Endothelial cell of umbilical vein (primary cell): ENCODE results near the gene PRR16. TPM values are rescaled to one million over a fixed set of nuclear protein-coding genes. Genes with fewer than 3 reads are reported as not detected.
A peak's percentile ranks its signal among the peaks of the same experiment; 100 is the strongest.

ENCODE experiments used
- BruUV-seq: library from RNA; stranded (reverse); fragments of 400-500 nt; replicated peaks from 2 replicates; lab custom pipeline; 2021; lab: Mats Ljungman, UMichigan
- CTCF ChIA-PET: fragments of 300-600, 350-600 bp; sonication (Branson Sonifier 250); formaldehyde crosslinking; loops from one replicate; lab custom pipeline; 2021; ENCODE audit warnings: antibody characterized with exemption, inconsistent platforms; lab: Charles Lee
- POLR2A ChIA-PET: fragments of 300-600, 350-600 bp; sonication (Branson Sonifier 250); formaldehyde crosslinking; loops from one replicate; lab custom pipeline; 2021; ENCODE audit warnings: antibody characterized with exemption, inconsistent platforms; lab: Charles Lee
- DNase-seq: peaks from one replicate; pipeline ENCODE4 v3.0.0-alpha.2; 2011; ENCODE audit warnings: low read depth, low spot score
- FAIRE-seq: peaks from 2 replicates; lab custom pipeline; 2011; peaks lifted over from hg19 to GRCh38; lab: Jason Lieb, UNC
- H2AFZ ChIP-seq: 2 replicates; pipeline ENCODE4 v1.6.0; 2012; ENCODE audit warnings: low read depth, low read length, control low read depth, inconsistent platforms
- H3K27ac ChIP-seq: 2 replicates; pipeline ENCODE4 v1.5.1; 2011; ENCODE audit warnings: low read depth, mild to moderate bottlenecking, control low read depth, low read length, moderate library complexity; ENCODE audit not compliant: insufficient read depth
- H3K27me3 ChIP-seq, 2 experiments: 2 replicates each; pipeline versions ENCODE4 v1.6.0 to v1.6.1; 2011; ENCODE audit warnings: low read length in 2 of 2, mixed read lengths in 1 of 2; ENCODE audit not compliant: control insufficient read depth in 2 of 2, insufficient read depth in 2 of 2
- H3K36me3 ChIP-seq, 2 experiments: 2 replicates in 1 of 2; 3 replicates in 1 of 2; pipeline ENCODE4 v1.5.1; 2011; ENCODE audit warnings: low read length in 2 of 2, mild to moderate bottlenecking in 1 of 2, moderate library complexity in 1 of 2; ENCODE audit not compliant: control insufficient read depth in 2 of 2, insufficient read depth in 2 of 2; ENCODE audit errors: extremely low read depth in 1 of 2
- H3K4me1 ChIP-seq: 3 replicates; pipeline ENCODE4 v1.5.1; 2011; ENCODE audit warnings: mild to moderate bottlenecking, low read length; ENCODE audit not compliant: control insufficient read depth, insufficient read depth; ENCODE audit errors: extremely low read depth
- H3K4me2 ChIP-seq: 2 replicates; pipeline ENCODE4 v1.6.1; 2011; ENCODE audit warnings: low read length, control low read depth, mixed read lengths; ENCODE audit not compliant: insufficient read depth
- H3K4me3 ChIP-seq, 3 experiments: fragments of 200-600 bp in 1 of 3; sonication (generic), shearing (Covaris generic) in 1 of 3; replicated peaks in 1 of 3; 2 replicates each; pipeline ENCODE4 v1.5.1; 2011 to 2016; ENCODE audit warnings: control low read depth in 3 of 3, low read length in 3 of 3, mild to moderate bottlenecking in 2 of 3, inconsistent platforms in 1 of 3, low read depth in 1 of 3, moderate library complexity in 1 of 3; ENCODE audit not compliant: insufficient read depth in 1 of 3
- H3K79me2 ChIP-seq: 2 replicates; pipeline ENCODE4 v1.6.0; 2012; ENCODE audit warnings: low read length, inconsistent platforms; ENCODE audit not compliant: control insufficient read depth, insufficient read depth
- H3K9ac ChIP-seq: replicated peaks from 2 replicates; pipeline ENCODE3; 2011; ENCODE audit warnings: low read length, control low read depth; ENCODE audit not compliant: insufficient read depth; ENCODE audit errors: extremely low read depth
- H3K9me1 ChIP-seq: replicated peaks from 3 replicates; pipeline ENCODE4 v1.6.0; 2011; ENCODE audit warnings: mild to moderate bottlenecking, low read length; ENCODE audit not compliant: control insufficient read depth, insufficient read depth; ENCODE audit errors: extremely low read depth
- H3K9me3 ChIP-seq: replicated peaks from 2 replicates; pipeline ENCODE4 v1.5.1; 2012; ENCODE audit warnings: low read length, inconsistent platforms; ENCODE audit not compliant: control insufficient read depth, insufficient read depth
- H4K20me1 ChIP-seq: replicated peaks from 2 replicates; pipeline ENCODE3; 2011; ENCODE audit warnings: mild to moderate bottlenecking, low read length; ENCODE audit not compliant: control insufficient read depth, insufficient read depth; ENCODE audit errors: extremely low read depth
- CTCF ChIP-seq, 2 donors: IDR thresholded peaks; 1 replicate in 1 of 2; 2 replicates in 1 of 2; pipeline ENCODE4 v1.5.1; 2011; ENCODE audit warnings: low read length in 2 of 2, mild to moderate bottlenecking in 2 of 2, moderate library complexity in 2 of 2, control low read depth in 1 of 2, inconsistent platforms in 1 of 2, low read depth in 1 of 2; ENCODE audit not compliant: insufficient read depth in 1 of 2; ENCODE audit errors: extremely low read depth in 1 of 2
- EZH2 ChIP-seq: IDR thresholded peaks from 2 replicates; pipeline ENCODE4 v1.6.1; 2012; ENCODE audit warnings: borderline replicate concordance, low read depth, mild to moderate bottlenecking, moderate library complexity, low read length, inconsistent platforms; ENCODE audit not compliant: severe bottlenecking
- FOS ChIP-seq: IDR thresholded peaks from 2 replicates; pipeline ENCODE4 v1.6.1; 2011; ENCODE audit warnings: mild to moderate bottlenecking, low read length, moderate library complexity, borderline replicate concordance; ENCODE audit not compliant: insufficient read depth
- GATA2 ChIP-seq: IDR thresholded peaks from 2 replicates; pipeline ENCODE4 v1.7.0; 2011; ENCODE audit warnings: low read depth, mild to moderate bottlenecking, moderate library complexity, mixed read lengths, low read length; ENCODE audit not compliant: insufficient read length, insufficient read depth
- JUN ChIP-seq: IDR thresholded peaks from 2 replicates; pipeline ENCODE4 v1.6.1; 2011; ENCODE audit warnings: borderline replicate concordance, low read depth; ENCODE audit not compliant: insufficient read length, insufficient read depth
- MAX ChIP-seq: IDR thresholded peaks from 2 replicates; pipeline ENCODE4 v1.6.1; 2011; ENCODE audit not compliant: insufficient read depth, insufficient read length
- MYC ChIP-seq: IDR thresholded peaks from one replicate; pipeline ENCODE4 v1.6.1; 2011; ENCODE audit warnings: mild to moderate bottlenecking, low read depth, low read length
- POLR2AphosphoS5 ChIP-seq: IDR thresholded peaks from 2 replicates; pipeline ENCODE4 v1.6.1; 2012; ENCODE audit warnings: low read depth, mild to moderate bottlenecking, control low read depth, low read length, moderate library complexity; ENCODE audit not compliant: insufficient read depth
- dilution Hi-C: fragments of 300-500 bp; cut with MboI; formaldehyde crosslinking; loops from one replicate; pipeline ENCODE4 v1.15.0; 2019; ENCODE audit warnings: low sequenced_read_pairs; ENCODE audit not compliant: extremely low pct_ligation_motif_present
- intact Hi-C: fragments of 100-400 bp; cut with micrococcal nuclease; formaldehyde crosslinking; loops from one replicate; pipeline ENCODE4 v1.10.0; 2022
- polyA plus RNA-seq, 4 experiments: library from polyadenylated mRNA; depleted of rRNA in 3 of 4; stranded (reverse) in 3 of 4; unstranded in 1 of 4; fragments of >200 nt; gene quantifications; 2 replicates each; pipeline versions ENCODE4 v1.2.1 to v1.2.3, GENCODE V29; 2011 to 2012; ENCODE audit warnings: missing spikeins in 1 of 4
- total RNA-seq: library from RNA; stranded (reverse); gene quantifications from 2 replicates; pipeline ENCODE4 v1.2.3, GENCODE V29; 2021

The PRR16 gene
- total and polyA plus RNA-seq, 2 donors (not counting 3 experiments of a cell fraction or from before 2014, with no cell fraction given), result 0.91 to 1.2 TPM

- Histone ChIP-seq H4K20me1 (no peaks in the 10 kb centered on the region), H2AFZ (no peak overlapping the region), H3K36me3 (no peaks in the 10 kb centered on the region), H3K4me2 (no peak overlapping the region), H3K27me3 (no peaks in the 10 kb centered on the region), H3K4me3 (no peak overlapping the region), H3K9me3 (no peaks in the 10 kb centered on the region), H3K27ac (no peak overlapping the region), H3K9me1 (no peaks in the 10 kb centered on the region), H3K79me2 (no peaks in the 10 kb centered on the region), H3K4me1 (peaks cover 29% of the 10 kb centered on the region), H3K9ac (no peak overlapping the region)
- POLR2A ChIA-PET, result no interaction called here
- CTCF ChIA-PET, result interaction anchor here (1.3 kb wide), 1 partner anchor 29 kb away, joined by 3 read pairs; no protein-coding TSS in a partner anchor
- no peak for FAIRE-seq
- dilution Hi-C loops (no loop called here), intact Hi-C loops (no loop called here)
- TF ChIP-seq EZH2 (no peak), MYC (no peak), GATA2 (no peak)
- DNase-seq, result no peak
- no TSS peak for BruUV-seq
Observed at GRCh38 chr5:120443607-120444006, 20.5 kb upstream of the PRR16 start.

DNA sequence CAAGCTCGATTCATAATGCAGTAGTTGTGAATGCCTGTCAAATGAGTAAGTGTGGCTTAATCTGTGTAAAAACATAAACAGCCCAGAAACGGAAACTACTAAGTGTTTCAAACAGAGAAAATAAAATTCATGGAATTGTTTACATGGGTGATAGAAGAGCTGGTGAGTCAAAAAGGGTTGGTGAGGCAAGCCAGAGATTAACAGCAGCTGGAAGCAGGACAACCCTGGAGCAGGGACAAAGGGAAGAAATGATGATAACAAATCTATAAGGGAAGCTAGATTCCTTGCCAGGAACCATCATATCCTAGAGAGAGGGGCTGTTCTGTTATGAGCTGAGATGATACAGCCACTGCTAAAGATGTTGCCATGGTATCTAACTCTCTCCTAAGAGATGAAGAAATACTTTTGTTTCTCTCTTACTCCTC lies 18.0 kb upstream of the PRR16 start:
- intact Hi-C loops (loop anchor here (1.0 to 5.0 kb wide), 7 partner anchors 33 to 1459 kb away; partner anchors contain the start of gene DTWD2), dilution Hi-C loops (no loop called here)
- CTCF ChIA-PET, result interaction anchor here (1.0 to 3.1 kb wide), 10 partner anchors 8 to 1656 kb away, joined by 3 to 23 read pairs (median 6); no protein-coding TSS in a partner anchor
- Histone ChIP-seq H2AFZ (no peak overlapping the region), H3K4me1 (peaks cover 29% of the 10 kb centered on the region), H3K9me1 (no peaks in the 10 kb centered on the region), H3K9me3 (no peaks in the 10 kb centered on the region), H3K36me3 (no peaks in the 10 kb centered on the region), H3K27ac (peak overlapping the region; percentile 86), H3K79me2 (no peaks in the 10 kb centered on the region), H3K4me2 (peak overlapping the region; percentile 70), H3K9ac (peak overlapping the region; percentile 60), H3K4me3 (no peak overlapping the region), H4K20me1 (no peaks in the 10 kb centered on the region), H3K27me3 (no peaks in the 10 kb centered on the region)
- peak; percentile 96 for DNase-seq
- peak; percentile 77 for FAIRE-seq
- POLR2A ChIA-PET, result interaction anchor here (0.6 to 0.9 kb wide), 3 partner anchors 58 to 810 kb away, joined by 3 to 6 read pairs (median 6); no protein-coding TSS in a partner anchor
- TF ChIP-seq FOS, result peak; percentile 90
- TF ChIP-seq JUN, result peak; percentile 78
- peak; percentile 75 for TF ChIP-seq POLR2AphosphoS5
- peak; percentile 98 for TF ChIP-seq GATA2
- no peak for TF ChIP-seq CTCF (IDR thresholded peaks at IDR 0.05; ENCODE audit: extremely low read depth in 1 of 2, insufficient read depth in 1 of 2, low read depth in 1 of 2, low read length in 2 of 2)
- TF ChIP-seq MYC, result no peak
- TF ChIP-seq MAX, result no peak
- no TSS peak for BruUV-seq
